Hepatocyte (in vitro differentiated cells): Measurements from ENCODE around the gene MEIS3. TPM values are rescaled to one million over a fixed set of nuclear protein-coding genes. Genes with fewer than 3 reads are reported as not detected.

Experiments used
- DNase-seq: peaks from one replicate; pipeline ENCODE4 v3.0.0-alpha.2; 2016; ENCODE audit warnings: low spot score
- H2AFZ ChIP-seq: fragments of 200-600 bp; sonication (generic); 2 replicates; pipeline ENCODE4 v1.6.0; 2016; ENCODE audit warnings: antibody characterized with exemption, mild to moderate bottlenecking
- H3K27ac ChIP-seq: fragments of 200-600 bp; sonication (generic); 2 replicates; pipeline ENCODE4 v1.5.1; 2016; ENCODE audit warnings: mild to moderate bottlenecking
- H3K27me3 ChIP-seq: fragments of 200-600 bp; sonication (generic); 2 replicates; pipeline ENCODE4 v1.6.1; 2016
- H3K36me3 ChIP-seq: fragments of 200-600 bp; sonication (generic); replicated peaks from 2 replicates; pipeline ENCODE4 v1.5.1; 2016; ENCODE audit warnings: low read depth; ENCODE audit not compliant: insufficient read depth
- H3K4me1 ChIP-seq: fragments of 200-600 bp; sonication (generic); 2 replicates; pipeline ENCODE4 v1.5.1; 2016; ENCODE audit warnings: mild to moderate bottlenecking, moderate library complexity; ENCODE audit not compliant: insufficient read depth
- H3K4me2 ChIP-seq: fragments of 200-600 bp; sonication (generic); 2 replicates; pipeline ENCODE4 v1.6.0; 2016
- H3K4me3 ChIP-seq: fragments of 200-600 bp; sonication (generic); 2 replicates; pipeline ENCODE4 v1.5.1; 2016; ENCODE audit warnings: mild to moderate bottlenecking
- H3K79me2 ChIP-seq: fragments of 200-600 bp; sonication (generic); 2 replicates; pipeline ENCODE4 v1.6.0; 2017; ENCODE audit warnings: mild to moderate bottlenecking
- H3K9me2 ChIP-seq: fragments of 200-600 bp; sonication (generic); replicated peaks from 2 replicates; pipeline ENCODE4 v1.6.0; 2017; ENCODE audit warnings: mild to moderate bottlenecking; ENCODE audit not compliant: insufficient read depth
- H3K9me3 ChIP-seq: fragments of 200-600 bp; sonication (generic); 2 replicates; pipeline ENCODE4 v1.5.1; 2016; ENCODE audit warnings: low read depth, mild to moderate bottlenecking
- H4K20me1 ChIP-seq: fragments of 200-600 bp; sonication (generic); 2 replicates; pipeline ENCODE4 v1.6.0; 2016; ENCODE audit warnings: mild to moderate bottlenecking; ENCODE audit not compliant: insufficient read depth, poor library complexity, severe bottlenecking
- EZH2 ChIP-seq: fragments of 200-600 bp; sonication (generic); IDR thresholded peaks from 2 replicates; pipeline ENCODE4 v1.6.1; 2016; ENCODE audit warnings: antibody characterized with exemption, mild to moderate bottlenecking, borderline replicate concordance
- EZH2phosphoT487 ChIP-seq: fragments of 200-600 bp; sonication (generic); IDR thresholded peaks from one replicate; pipeline ENCODE4 v1.6.1; 2018; ENCODE audit warnings: antibody characterized with exemption, mild to moderate bottlenecking, low read depth, moderate library complexity; ENCODE audit not compliant: unreplicated experiment, severe bottlenecking
- WGBS: methylation state at CpG from one replicate; pipeline ENCODE4 v1.1.6; 2016; ENCODE audit warnings: low lambda C conversion rate; ENCODE audit errors: missing lambda C conversion rate; 5-methylcytosine and 5-hydroxymethylcytosine counted together
- polyA plus RNA-seq: library from polyadenylated mRNA; unstranded; fragments of >200 nt; fragmentation: Nextera tagmentation; extraction: Ambion mirVana; gene quantifications from 2 replicates; pipeline ENCODE4 v1.2.1, GENCODE V29; 2016
- total RNA-seq: library from RNA; depleted of rRNA; stranded (reverse); fragments of >200 nt; gene quantifications from 2 replicates; pipeline ENCODE4 v1.2.3, GENCODE V29; 2014
- TF ChIP-seq, protein P1 (sequence below): fragments of 200-600 bp; sonication (generic); IDR thresholded peaks from 2 replicates; pipeline ENCODE4 v1.5.1; 2016; ENCODE audit warnings: antibody characterized with exemption, mild to moderate bottlenecking; ENCODE audit not compliant: poor library complexity

The MEIS3 gene
- total and polyA plus RNA-seq, 2 experiments from 2014 or later: 21.2 to 47.0 TPM

DNA sequence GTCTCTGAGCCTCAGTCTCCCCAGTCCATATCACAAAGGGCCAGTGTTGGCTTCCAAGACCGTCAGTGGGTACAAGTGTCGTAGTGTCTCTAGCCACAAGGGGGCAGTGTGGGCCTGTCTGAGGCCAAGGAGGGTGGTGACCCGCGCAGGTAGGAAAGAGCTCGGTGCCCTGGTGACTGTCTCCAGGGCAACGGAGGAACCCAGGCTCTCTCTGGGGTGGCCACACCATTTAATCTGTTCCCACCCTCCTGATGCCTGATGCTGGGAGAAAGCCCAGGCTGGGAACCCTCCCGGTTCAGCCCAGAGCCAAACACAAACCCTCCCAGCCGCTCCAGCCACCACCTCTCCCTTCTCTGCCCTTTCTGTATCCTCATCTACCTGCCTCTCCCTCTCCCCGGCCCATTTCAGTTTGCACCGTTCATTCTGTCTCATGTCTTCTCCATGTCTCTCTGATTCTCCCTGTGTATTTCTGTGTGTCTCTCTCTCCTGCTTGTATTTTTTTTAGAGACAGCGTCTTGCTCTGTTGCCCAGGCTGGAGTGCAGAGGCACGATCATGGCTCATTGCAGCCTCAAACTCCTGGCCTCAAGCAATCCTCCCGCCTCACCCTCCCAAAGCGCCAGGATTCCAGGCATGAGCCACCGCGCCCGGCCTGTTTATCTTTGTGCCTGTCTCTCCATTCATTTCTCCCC, 17.5 kb upstream of the MEIS3 start:
- Histone ChIP-seq H3K4me1 (no peaks in the 10 kb centered on the region), H3K9me3 (no peaks in the 10 kb centered on the region), H3K4me3 (no peak overlapping the region), H3K9me2 (no peaks in the 10 kb centered on the region), H3K4me2 (no peak overlapping the region), H3K27me3 (peaks cover 3% of the 10 kb centered on the region), H3K27ac (no peak overlapping the region), H3K79me2 (no peaks in the 10 kb centered on the region), H2AFZ (no peak overlapping the region), H3K36me3 (no peaks in the 10 kb centered on the region), H4K20me1 (no peaks in the 10 kb centered on the region)
- WGBS: 40% methylated on average over 17 of the region's 17 CpGs
- TF ChIP-seq EZH2: no peak
- TF ChIP-seq, protein P1, sequence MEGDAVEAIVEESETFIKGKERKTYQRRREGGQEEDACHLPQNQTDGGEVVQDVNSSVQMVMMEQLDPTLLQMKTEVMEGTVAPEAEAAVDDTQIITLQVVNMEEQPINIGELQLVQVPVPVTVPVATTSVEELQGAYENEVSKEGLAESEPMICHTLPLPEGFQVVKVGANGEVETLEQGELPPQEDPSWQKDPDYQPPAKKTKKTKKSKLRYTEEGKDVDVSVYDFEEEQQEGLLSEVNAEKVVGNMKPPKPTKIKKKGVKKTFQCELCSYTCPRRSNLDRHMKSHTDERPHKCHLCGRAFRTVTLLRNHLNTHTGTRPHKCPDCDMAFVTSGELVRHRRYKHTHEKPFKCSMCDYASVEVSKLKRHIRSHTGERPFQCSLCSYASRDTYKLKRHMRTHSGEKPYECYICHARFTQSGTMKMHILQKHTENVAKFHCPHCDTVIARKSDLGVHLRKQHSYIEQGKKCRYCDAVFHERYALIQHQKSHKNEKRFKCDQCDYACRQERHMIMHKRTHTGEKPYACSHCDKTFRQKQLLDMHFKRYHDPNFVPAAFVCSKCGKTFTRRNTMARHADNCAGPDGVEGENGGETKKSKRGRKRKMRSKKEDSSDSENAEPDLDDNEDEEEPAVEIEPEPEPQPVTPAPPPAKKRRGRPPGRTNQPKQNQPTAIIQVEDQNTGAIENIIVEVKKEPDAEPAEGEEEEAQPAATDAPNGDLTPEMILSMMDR: peak; percentile 85
- DNase-seq: peak; percentile 88

DNA sequence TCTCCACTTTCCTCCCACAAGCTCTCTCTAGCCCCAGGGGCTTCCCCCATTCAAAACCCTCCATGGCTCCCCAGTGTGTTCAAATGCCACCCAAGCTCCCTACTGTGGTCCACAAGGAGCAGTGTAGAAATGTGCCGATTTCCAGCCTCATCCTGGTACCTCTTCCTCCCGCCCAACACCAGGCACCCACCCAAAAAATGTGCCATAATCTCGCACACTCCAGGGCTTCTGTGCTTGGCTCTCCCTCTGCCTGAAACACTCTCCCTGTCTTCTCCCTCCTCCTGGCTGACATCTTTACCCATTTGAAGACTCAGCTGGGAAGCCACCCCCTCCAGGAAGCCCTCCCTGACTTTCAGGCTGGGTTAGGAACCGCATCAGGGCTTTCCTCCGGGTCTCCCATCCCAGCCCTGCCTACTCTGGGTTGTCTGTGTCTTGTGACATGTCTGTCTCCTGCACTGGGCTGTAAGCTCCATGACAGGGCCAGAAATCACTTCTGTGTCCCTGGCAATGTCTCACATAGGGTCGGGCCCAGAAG, 16.6 kb upstream of the MEIS3 start:
- Histone ChIP-seq H4K20me1 (no peaks in the 10 kb centered on the region), H2AFZ (no peak overlapping the region), H3K27me3 (peaks cover under 1% of the 10 kb centered on the region), H3K27ac (no peak overlapping the region), H3K9me2 (no peaks in the 10 kb centered on the region), H3K9me3 (no peaks in the 10 kb centered on the region), H3K4me3 (no peak overlapping the region), H3K36me3 (no peaks in the 10 kb centered on the region), H3K79me2 (no peaks in the 10 kb centered on the region), H3K4me1 (no peaks in the 10 kb centered on the region), H3K4me2 (no peak overlapping the region)
- WGBS: 89% methylated on average over 6 of the region's 6 CpGs
- TF ChIP-seq EZH2phosphoT487 (no peak), EZH2 (no peak)
- TF ChIP-seq, protein P1: no peak
- no peak for DNase-seq

DNA sequence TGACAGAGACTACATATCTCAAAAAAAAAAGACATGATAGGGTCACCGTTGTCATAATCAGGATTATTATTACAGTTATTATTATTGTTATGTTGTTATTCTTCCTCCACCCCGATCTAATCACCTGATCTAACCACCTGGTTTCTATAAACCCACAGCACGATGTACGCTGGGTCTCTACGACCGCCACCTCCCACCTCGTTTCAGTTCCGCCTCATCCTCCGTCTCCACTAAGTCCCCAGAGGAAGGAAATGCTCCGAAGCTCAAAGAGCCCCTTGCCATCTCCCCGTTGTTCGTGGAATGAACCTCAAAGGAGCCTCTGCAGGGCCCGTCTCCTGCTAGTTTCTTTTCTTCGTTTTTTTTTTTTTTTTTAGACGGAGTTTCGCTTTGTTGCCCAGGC, 15.9 kb upstream of the MEIS3 start:
- DNase-seq: no peak
- Histone ChIP-seq H3K27ac (no peak overlapping the region), H2AFZ (no peak overlapping the region), H3K79me2 (no peaks in the 10 kb centered on the region), H3K27me3 (peaks cover 7% of the 10 kb centered on the region), H4K20me1 (no peaks in the 10 kb centered on the region), H3K4me1 (peaks cover 4% of the 10 kb centered on the region), H3K4me3 (no peak overlapping the region), H3K9me3 (no peaks in the 10 kb centered on the region), H3K9me2 (no peaks in the 10 kb centered on the region), H3K4me2 (no peak overlapping the region), H3K36me3 (no peaks in the 10 kb centered on the region)
- TF ChIP-seq EZH2 (no peak), EZH2phosphoT487 (no peak)
- TF ChIP-seq, protein P1: no peak
- 70% methylated on average over 15 of the region's 16 CpGs for WGBS
